H1 (cell line): ENCODE measurements around the gene KDM2A. TPM values are rescaled to one million over a fixed set of nuclear protein-coding genes. Genes with fewer than 3 reads are reported as not detected.

Experiments
- CTCF ChIA-PET: fragments of 300-600 bp; sonication (Branson Sonifier 250); formaldehyde crosslinking; loops from one replicate; lab custom pipeline; 2021; ENCODE audit not compliant: partially characterized antibody; lab: Charles Lee
- POLR2A ChIA-PET: fragments of 300-600 bp; sonication (Branson Sonifier 250); formaldehyde crosslinking; loops from one replicate; lab custom pipeline; 2021; ENCODE audit warnings: inconsistent platforms; ENCODE audit not compliant: partially characterized antibody; lab: Charles Lee
- DNase-seq, 2 experiments: peaks; one replicate each; pipeline versions ENCODE4 v3.0.0 to v3.0.0-alpha.2; 2010 to 2022; ENCODE audit warnings: low spot score in 2 of 2, low read depth in 1 of 2, mixed read lengths in 1 of 2
- FAIRE-seq: peaks from 2 replicates; lab custom pipeline; 2011; peaks lifted over from hg19 to GRCh38; lab: Jason Lieb, UNC
- H2AFZ ChIP-seq: 2 replicates; pipeline ENCODE4 v1.8.1; 2012; ENCODE audit warnings: low read length, inconsistent platforms
- H2AK5ac ChIP-seq: 2 replicates; pipeline ENCODE4 v1.6.1; 2013; ENCODE audit warnings: low read depth, low read length
- H2BK120ac ChIP-seq: replicated peaks from 2 replicates; pipeline ENCODE3; 2013; ENCODE audit warnings: low read depth, low read length, inconsistent platforms
- H2BK12ac ChIP-seq: 2 replicates; pipeline ENCODE4 v1.6.1; 2013; ENCODE audit warnings: low read depth, low read length
- H2BK15ac ChIP-seq: 2 replicates; pipeline ENCODE4 v1.6.1; 2013; ENCODE audit warnings: low read length
- H2BK20ac ChIP-seq: 2 replicates; pipeline ENCODE4 v1.6.1; 2013; ENCODE audit warnings: low read length
- H2BK5ac ChIP-seq: 2 replicates; pipeline ENCODE4 v1.6.1; 2013; ENCODE audit warnings: low read depth, low read length
- H3K14ac ChIP-seq: 2 replicates; pipeline ENCODE4 v1.6.1; 2013; ENCODE audit warnings: inconsistent platforms; ENCODE audit not compliant: insufficient read length
- H3K18ac ChIP-seq: 2 replicates; pipeline ENCODE4 v1.6.1; 2013; ENCODE audit warnings: low read length; ENCODE audit errors: extremely low read depth
- H3K23ac ChIP-seq: 2 replicates; pipeline ENCODE4 v1.6.1; 2013; ENCODE audit warnings: inconsistent platforms; ENCODE audit not compliant: insufficient read length
- H3K23me2 ChIP-seq: 2 replicates; pipeline ENCODE4 v1.6.1; 2013; ENCODE audit warnings: low read depth, low read length
- H3K27ac ChIP-seq: 2 replicates; pipeline ENCODE4 v1.6.1; 2011; ENCODE audit warnings: low read depth, low read length, inconsistent platforms
- H3K27me3 ChIP-seq, 4 experiments: replicated peaks in 1 of 4; 1 replicate in 1 of 4; 2 replicates in 3 of 4; pipeline versions ENCODE4 v1.6.1 to v1.8.1; 2011 to 2013; ENCODE audit warnings: low read length in 3 of 4, mild to moderate bottlenecking in 3 of 4, inconsistent platforms in 2 of 4, mixed read lengths in 2 of 4, moderate library complexity in 1 of 4; ENCODE audit not compliant: control insufficient read depth in 3 of 4, insufficient read depth in 3 of 4; ENCODE audit errors: extremely low read depth in 1 of 4
- H3K36me3 ChIP-seq, 4 experiments: 2 replicates each; pipeline versions ENCODE4 v1.6.1 to v1.8.1; 2011 to 2013; ENCODE audit warnings: mild to moderate bottlenecking in 4 of 4, low read length in 3 of 4, moderate library complexity in 2 of 4, control low read depth in 1 of 4, inconsistent platforms in 1 of 4; ENCODE audit not compliant: insufficient read depth in 4 of 4, control insufficient read depth in 2 of 4
- H3K4ac ChIP-seq: replicated peaks from 2 replicates; pipeline ENCODE3; 2013; ENCODE audit warnings: low read length, low read depth, mixed read lengths, inconsistent platforms; ENCODE audit not compliant: insufficient read length
- H3K4me1 ChIP-seq, 4 experiments: replicated peaks in 1 of 4; 1 replicate in 1 of 4; 2 replicates in 3 of 4; pipeline versions ENCODE4 v1.6.1 to v1.8.1; 2011 to 2013; ENCODE audit warnings: low read length in 3 of 4, inconsistent platforms in 2 of 4, mixed read lengths in 1 of 4; ENCODE audit not compliant: insufficient read depth in 4 of 4, control insufficient read depth in 3 of 4
- H3K4me2 ChIP-seq, 2 experiments: 2 replicates each; pipeline versions ENCODE4 v1.6.1 to v1.8.1; 2011 to 2013; ENCODE audit warnings: low read depth in 2 of 2, low read length in 2 of 2, control low read depth in 1 of 2, inconsistent platforms in 1 of 2, mild to moderate bottlenecking in 1 of 2; ENCODE audit not compliant: insufficient read depth in 1 of 2
- H3K4me3 ChIP-seq, 4 experiments: fragments of 200-600, 300-600 bp in 1 of 4; sonication (generic), shearing (Covaris generic), sonication (Bioruptor Twin) in 1 of 4; 2 replicates each; pipeline versions ENCODE4 v1.5.1 to v1.8.1; 2011 to 2016; ENCODE audit warnings: low read length in 4 of 4, low read depth in 3 of 4, control low read depth in 2 of 4, inconsistent platforms in 2 of 4, mild to moderate bottlenecking in 2 of 4, mixed read lengths in 1 of 4, moderate library complexity in 1 of 4; ENCODE audit not compliant: insufficient read depth in 2 of 4; ENCODE audit errors: extremely low read depth in 1 of 4
- H3K56ac ChIP-seq: replicated peaks from 2 replicates; pipeline ENCODE3; 2013; ENCODE audit warnings: low read depth, mild to moderate bottlenecking, mixed read lengths, low read length, inconsistent platforms; ENCODE audit not compliant: insufficient read length
- H3K79me1 ChIP-seq: 2 replicates; pipeline ENCODE4 v1.6.1; 2013; ENCODE audit warnings: low read depth, low read length, control low read depth
- H3K79me2 ChIP-seq, 2 experiments: 2 replicates each; pipeline versions ENCODE4 v1.6.1 to v1.8.1; 2012 to 2013; ENCODE audit warnings: low read length in 2 of 2, mild to moderate bottlenecking in 2 of 2, inconsistent platforms in 1 of 2; ENCODE audit not compliant: insufficient read depth in 2 of 2, control insufficient read depth in 1 of 2
- H3K9ac ChIP-seq, 4 experiments: replicated peaks in 1 of 4; 1 replicate in 1 of 4; 2 replicates in 3 of 4; pipeline versions ENCODE4 v1.6.1 to v1.8.1; 2011 to 2013; ENCODE audit warnings: low read depth in 3 of 4, low read length in 3 of 4, control low read depth in 2 of 4, mild to moderate bottlenecking in 2 of 4, moderate library complexity in 2 of 4, inconsistent platforms in 1 of 4; ENCODE audit errors: extremely low read depth in 1 of 4
- H3K9me3 ChIP-seq, 2 experiments: 2 replicates each; pipeline versions ENCODE4 v1.6.1 to v1.8.1; 2012 to 2013; ENCODE audit warnings: mild to moderate bottlenecking in 2 of 2, moderate library complexity in 2 of 2, control low read depth in 1 of 2, inconsistent platforms in 1 of 2, low read depth in 1 of 2, low read length in 1 of 2, mixed read lengths in 1 of 2; ENCODE audit not compliant: insufficient read depth in 2 of 2
- H4K20me1 ChIP-seq, 2 experiments: replicated peaks in 1 of 2; 2 replicates each; pipeline versions ENCODE3 to v1.8.1; 2011 to 2013; ENCODE audit warnings: inconsistent platforms in 2 of 2, low read length in 2 of 2, mild to moderate bottlenecking in 1 of 2; ENCODE audit not compliant: insufficient read depth in 2 of 2, control insufficient read depth in 1 of 2
- H4K5ac ChIP-seq: 2 replicates; pipeline ENCODE4 v1.6.1; 2013; ENCODE audit warnings: low read length, low read depth, mixed read lengths, inconsistent platforms; ENCODE audit not compliant: insufficient read length
- H4K8ac ChIP-seq: 2 replicates; pipeline ENCODE4 v1.8.0; 2013; ENCODE audit warnings: mild to moderate bottlenecking, moderate library complexity, low read length, inconsistent platforms; ENCODE audit not compliant: insufficient read depth; ENCODE audit errors: extremely low read depth
- H4K91ac ChIP-seq: replicated peaks from 2 replicates; pipeline ENCODE3; 2013; ENCODE audit warnings: low read length, mixed read lengths, inconsistent platforms; ENCODE audit not compliant: insufficient read length
- POLR2AphosphoS5 ChIP-seq: IDR thresholded peaks from 2 replicates; pipeline ENCODE4 v1.6.1; 2011; ENCODE audit warnings: low read depth, low read length
- SAP30 ChIP-seq: fragments of 300-600 bp; sonication (generic); IDR thresholded peaks from 2 replicates; pipeline ENCODE4 v1.7.1; 2012; ENCODE audit warnings: low read length, moderate library complexity, mild to moderate bottlenecking, inconsistent platforms; ENCODE audit not compliant: insufficient read depth, insufficient replicate concordance
- SP4 ChIP-seq: IDR thresholded peaks from 2 replicates; pipeline ENCODE4 v1.6.1; 2012; ENCODE audit warnings: low read length, inconsistent platforms
- WGBS, 2 experiments: shearing (Covaris generic) in 1 of 2; methylation state at CpG; one replicate each; pipeline versions ENCODE4 v1.1.6 to v1.1.7; 2013 to 2015; ENCODE audit warnings: low lambda C conversion rate in 2 of 2, mixed read lengths in 2 of 2, inconsistent platforms in 1 of 2, low coverage in 1 of 2, missing lambda C conversion rate in 1 of 2; ENCODE audit not compliant: insufficient replicate concordance in 2 of 2, insufficient coverage in 1 of 2, insufficient read length in 1 of 2; ENCODE audit errors: extremely low coverage in 1 of 2, missing lambda C conversion rate in 1 of 2; 5-methylcytosine and 5-hydroxymethylcytosine counted together
- polyA plus RNA-seq, 7 experiments: library from polyadenylated mRNA; depleted of rRNA in 3 of 7; stranded (reverse) in 5 of 7; unstranded in 2 of 7; fragments of >200 nt in 5 of 7; fragments of 200-250 nt in 2 of 7; gene quantifications; 1 replicate in 5 of 7; 2 replicates in 1 of 7; 4 replicates in 1 of 7; pipeline versions ENCODE4 v1.2.1 to v1.2.3, GENCODE V29; 2011 to 2013; ENCODE audit warnings: missing spikeins in 2 of 7, mixed read lengths in 2 of 7
- total RNA-seq: library from RNA; stranded (reverse); fragmentation: NEBNext Ultra II Directional; extraction: Animal tissue kit (Norgen Biotek cat#: 25700); gene quantifications from 2 replicates; pipeline ENCODE4 v1.2.1, GENCODE V29; 2021

Gene KDM2A
- total and polyA plus RNA-seq, 2 of the 8 experiments (the other 6 are each of a cell fraction or from before 2014, with no cell fraction given) = 55.4 to 66.2 TPM

DNA sequence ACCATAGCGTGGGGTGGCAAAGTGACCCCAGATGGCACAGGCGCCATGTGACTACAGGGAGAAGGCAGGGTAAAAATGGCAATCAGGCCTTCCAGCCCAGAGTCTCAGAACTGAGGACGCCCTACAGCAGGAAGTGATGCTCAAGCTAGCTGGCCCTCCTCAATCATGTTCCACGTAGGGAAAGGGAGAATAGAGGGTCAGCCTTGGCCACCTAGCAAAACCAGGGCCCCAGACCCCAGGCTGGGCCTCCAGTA is 169.1 kb downstream of the KDM2A start:
- TF ChIP-seq SAP30 (no peak), SP4 (no peak), POLR2AphosphoS5 (no peak)
- ChIA-PET POLR2A (interaction anchor here (0.9 to 7.9 kb wide), 12 partner anchors 9 to 113 kb away, joined by 3 to 106 read pairs (median 7); partner anchors contain the start of genes GRK2 and SSH3), CTCF (interaction anchor here (1.0 to 5.9 kb wide), 12 partner anchors 10 to 234 kb away, joined by 3 to 47 read pairs (median 6); partner anchors contain the start of gene SSH3)
- peak overlapping the region; percentile 86 for H3K27ac ChIP-seq
- peak overlapping the region; percentile 21; the same call in 1 of the 2 replicates for H2BK20ac ChIP-seq
- H3K4me1 ChIP-seq = peaks cover 0 to 18% (median 11%) of the 10 kb centered on the region in 4 experiments; a peak in 6 of 7 replicates
- peak overlapping the region; percentile 68; the same call in 1 of the 2 replicates for H2BK12ac ChIP-seq
- no peak for DNase-seq
- H3K9me3 ChIP-seq = no peaks in the 10 kb centered on the region
- H3K79me2 ChIP-seq = no peaks in the 10 kb centered on the region; a peak in 1 of 4 replicates
- peak overlapping the region; percentile 98 for H4K91ac ChIP-seq
- peak overlapping the region; percentile 74 to 85 for H3K4me2 ChIP-seq
- H3K27me3 ChIP-seq = no peaks in the 10 kb centered on the region
- H3K9ac ChIP-seq = peak overlapping the region in 3 of 4 experiments; percentile 1 to 76 (median 54); a peak in 4 of 7 replicates
- peaks cover 7% of the 10 kb centered on the region; the same call in 1 of the 2 replicates for H3K23me2 ChIP-seq
- H3K36me3 ChIP-seq = peaks cover 3 to 23% (median 8%) of the 10 kb centered on the region in 4 experiments; a peak in 6 of 8 replicates
- peak overlapping the region; percentile 83 for H4K5ac ChIP-seq
- no peak overlapping the region for H3K23ac ChIP-seq
- peak overlapping the region; percentile 53 for H3K4ac ChIP-seq
- H2AK5ac ChIP-seq = peak overlapping the region; percentile 89; the same call in 1 of the 2 replicates
- no peak overlapping the region for H2BK120ac ChIP-seq
- H4K20me1 ChIP-seq = peaks cover 0 to 6% of the 10 kb centered on the region in 2 experiments
- peak overlapping the region; percentile 93 for H3K18ac ChIP-seq
- no peak for FAIRE-seq
- peak overlapping the region; percentile 58 to 85 (median 72) for H3K4me3 ChIP-seq
- no peak overlapping the region for H3K14ac ChIP-seq
- 0 out of 2 replicates have a peak overlapping the region, but pooled peaks have one; percentile 36 for H2BK15ac ChIP-seq
- 0 out of 2 replicates have a peak overlapping the region, but pooled peaks have one; percentile 13 for H2AFZ ChIP-seq
- H3K56ac ChIP-seq = no peak overlapping the region
- no peaks in the 10 kb centered on the region; the same call in 1 of the 2 replicates for H3K79me1 ChIP-seq
- H2BK5ac ChIP-seq = peak overlapping the region; percentile 95; the same call in 1 of the 2 replicates
- H4K8ac ChIP-seq = peak overlapping the region; percentile 73; the same call in 1 of the 2 replicates
- 55% methylated on average over 4 of the region's 4 CpGs; no CpG with 5 or more reads in 1 of the 2 experiments for WGBS, 2 experiments
